ENCODE results near the gene RSBN1. TPM values are rescaled to one million over a fixed set of nuclear protein-coding genes. Genes with fewer than 3 reads are reported as not detected.

Gene RSBN1
- total and polyA plus RNA-seq, 2 experiments from 2014 or later: 15.4 to 17.4 TPM

GRCh38 chr1:113834716-113835115 lies 22.4 kb upstream of the RSBN1 start:
- H3K4me3 Mint-ChIP-seq: no peak overlapping the region
- no peaks in the 10 kb centered on the region for H3K4me1 ChIP-seq (ENCODE audit: insufficient read depth)
- no peaks in the 10 kb centered on the region for H3F3A ChIP-seq (replicated peaks; ENCODE audit: low read depth)
- no peaks in the 10 kb centered on the region for H3K36me3 Mint-ChIP-seq (ENCODE audit: low read depth)
- no peak overlapping the region for H3K4me3 ChIP-seq
- ATAC-seq: no peak
- H3K9me2 ChIP-seq (ENCODE audit: insufficient read depth): no peaks in the 10 kb centered on the region
- no peak overlapping the region for H3K4me2 ChIP-seq
- no peaks in the 10 kb centered on the region for H3K79me2 ChIP-seq (replicated peaks; ENCODE audit: insufficient read depth)
- no peaks in the 10 kb centered on the region for H3K4me1 Mint-ChIP-seq
- no peaks in the 10 kb centered on the region for H3K36me3 ChIP-seq (ENCODE audit: insufficient read depth)
- no peaks in the 10 kb centered on the region for H3K27me3 ChIP-seq (ENCODE audit: insufficient read depth)
- no peak overlapping the region for H3K27ac ChIP-seq (ENCODE audit: low read depth)
- peaks cover 6% of the 10 kb centered on the region for H3K27me3 Mint-ChIP-seq (ENCODE audit: insufficient read depth, low read depth, poor library complexity)
- DNase-seq (ENCODE audit: low spot score): no peak
- H2AFZ ChIP-seq: no peak overlapping the region
- H4K20me1 ChIP-seq (replicated peaks; ENCODE audit: insufficient read depth): no peaks in the 10 kb centered on the region
- no peak overlapping the region for H3K27ac Mint-ChIP-seq
- no peaks in the 10 kb centered on the region for H3K9me3 Mint-ChIP-seq
- TF ChIP-seq ETS1 (IDR thresholded peaks at IDR 0.05): no peak
- no peak for TF ChIP-seq POLR2AphosphoS5 (IDR thresholded peaks at IDR 0.05; ENCODE audit: low read depth)
- TF ChIP-seq ZNF462 (CRISPR knock-in tag; IDR thresholded peaks at IDR 0.05): no peak

GRCh38 chr1:113830039-113830438 lies 17.8 kb upstream of the RSBN1 start:
- H3K79me2 ChIP-seq (replicated peaks; ENCODE audit: insufficient read depth): no peaks in the 10 kb centered on the region
- H3K4me2 ChIP-seq: no peak overlapping the region
- no peak for TF ChIP-seq ETS1 (IDR thresholded peaks at IDR 0.05)
- no peak for TF ChIP-seq STAT1 (IDR thresholded peaks at IDR 0.05; ENCODE audit: unreplicated experiment)
- TF ChIP-seq CREB1 (CRISPR knock-in tag; IDR thresholded peaks at IDR 0.05; ENCODE audit: low read depth): no peak
- TF ChIP-seq NANOG (IDR thresholded peaks at IDR 0.05; ENCODE audit: borderline replicate concordance): no peak
- no peak for TF ChIP-seq REST (IDR thresholded peaks at IDR 0.05; ENCODE audit: unreplicated experiment)
- no peak for TF ChIP-seq EZH2 (IDR thresholded peaks at IDR 0.05; ENCODE audit: low read depth, unreplicated experiment)
- TF ChIP-seq POLR2AphosphoS5 (IDR thresholded peaks at IDR 0.05; ENCODE audit: low read depth): no peak
- TF ChIP-seq JUNB (IDR thresholded peaks at IDR 0.05; ENCODE audit: unreplicated experiment): no peak

More at GRCh38 chr1:113830039-113830438, 17.8 kb upstream of the RSBN1 start:
- H3K4me1 Mint-ChIP-seq: no peaks in the 10 kb centered on the region
- H3K4me1 ChIP-seq (ENCODE audit: insufficient read depth): no peaks in the 10 kb centered on the region
- no peak overlapping the region for H3K4me3 Mint-ChIP-seq
- no peak overlapping the region for H2AFZ ChIP-seq
- H3K36me3 Mint-ChIP-seq (ENCODE audit: low read depth): no peaks in the 10 kb centered on the region
- no peak overlapping the region for H3K27ac ChIP-seq (ENCODE audit: low read depth)
- H3K9me3 Mint-ChIP-seq: no peaks in the 10 kb centered on the region
- H3F3A ChIP-seq (replicated peaks; ENCODE audit: low read depth): no peaks in the 10 kb centered on the region
- H3K27me3 Mint-ChIP-seq (ENCODE audit: insufficient read depth, low read depth, poor library complexity): no peaks in the 10 kb centered on the region
- no peaks in the 10 kb centered on the region for H3K36me3 ChIP-seq (ENCODE audit: insufficient read depth)
- no peaks in the 10 kb centered on the region for H3K27me3 ChIP-seq (ENCODE audit: insufficient read depth)
- ATAC-seq: no peak
- H3K9me2 ChIP-seq (ENCODE audit: insufficient read depth): no peaks in the 10 kb centered on the region
- no peak overlapping the region for H3K4me3 ChIP-seq
- no peak overlapping the region for H3K27ac Mint-ChIP-seq
- DNase-seq (ENCODE audit: low spot score): no peak
- H4K20me1 ChIP-seq (replicated peaks; ENCODE audit: insufficient read depth): no peaks in the 10 kb centered on the region
